ENCODE measurements around the gene CCDC85C.
"Not testable (repeated sequence)": the region's sequence is repeated elsewhere in the genome, so short reads cannot be mapped to it uniquely, and the experiment has no call there.

CCDC85C gene

GRCh38 chr14:99645545-99646505 is 41.8 kb upstream of the CCDC85C start:
- H3K9me3 ChIP-seq (ENCODE audit: low read depth, low read length): no peaks in the 10 kb centered on the region
- H3K36me3 ChIP-seq (ENCODE audit: insufficient read depth, low read length): no peaks in the 10 kb centered on the region
- no peak overlapping the region for H3K9ac ChIP-seq (ENCODE audit: insufficient read length)
- H3K4me3 ChIP-seq: no peak overlapping the region
- no peak for DNase-seq (ENCODE audit: low read depth, low spot score)
- no peak overlapping the region for H3K27ac ChIP-seq
- no peak for TF ChIP-seq EZH2 (IDR thresholded peaks at IDR 0.05)
- no peak for TF ChIP-seq FOXP2 (optimal IDR thresholded peaks at IDR 0.05; ENCODE audit: control extremely low read depth, extremely low read length, insufficient read depth)
- no peak for TF ChIP-seq POLR2AphosphoS5 (IDR thresholded peaks at IDR 0.05; ENCODE audit: borderline replicate concordance, low read depth, low read length)

- H3K4me3 ChIP-seq: no peak within 1 kb of the TSS
- no peak within 1 kb of the TSS for H3K27ac ChIP-seq
- TF ChIP-seq FOXP2 (optimal IDR thresholded peaks at IDR 0.05; ENCODE audit: control extremely low read depth, extremely low read length, insufficient read depth): no peak
- no peak for TF ChIP-seq POLR2AphosphoS5 (IDR thresholded peaks at IDR 0.05; ENCODE audit: borderline replicate concordance, low read depth, low read length)
- no peak for TF ChIP-seq EZH2 (IDR thresholded peaks at IDR 0.05)
- H3K9ac ChIP-seq (ENCODE audit: insufficient read length): no peak within 1 kb of the TSS
- no peak for DNase-seq (ENCODE audit: low read depth, low spot score)
- H3K36me3 ChIP-seq (ENCODE audit: insufficient read depth, low read length): no peaks in the 10 kb centered on the region
- no peaks in the 10 kb centered on the region for H3K9me3 ChIP-seq (ENCODE audit: low read depth, low read length)
These were observed 40.9 kb upstream of the CCDC85C start, which contains the start of gene HHIPL1 for GRCh38 chr14:99644723-99645544. Gene HHIPL1 (plus strand): TSS chr14:99645129. CDS start chr14:99645208, 79 bp downstream.

- no peak for DNase-seq (ENCODE audit: low read depth, low spot score)
- no peak overlapping the region for H3K4me3 ChIP-seq
- TF ChIP-seq EZH2 (IDR thresholded peaks at IDR 0.05) (no peak), POLR2AphosphoS5 (IDR thresholded peaks at IDR 0.05; ENCODE audit: borderline replicate concordance, low read depth, low read length) (no peak), FOXP2 (optimal IDR thresholded peaks at IDR 0.05; ENCODE audit: control extremely low read depth, extremely low read length, insufficient read depth) (no peak)
- H3K9ac ChIP-seq (ENCODE audit: insufficient read length): no peak overlapping the region
- H3K9me3 ChIP-seq (ENCODE audit: low read depth, low read length): no peaks in the 10 kb centered on the region
- H3K27ac ChIP-seq: no peak overlapping the region
- no peaks in the 10 kb centered on the region for H3K36me3 ChIP-seq (ENCODE audit: insufficient read depth, low read length)
These were observed 40.1 kb upstream of the CCDC85C start for GRCh38 chr14:99644035-99644587.

- Histone ChIP-seq H3K9me3 (ENCODE audit: low read depth, low read length) (no peaks in the 10 kb centered on the region), H3K9ac (ENCODE audit: insufficient read length) (no peak overlapping the region), H3K36me3 (ENCODE audit: insufficient read depth, low read length) (no peaks in the 10 kb centered on the region), H3K4me3 (no peak overlapping the region), H3K27ac (no peak overlapping the region)
- TF ChIP-seq FOXP2 (optimal IDR thresholded peaks at IDR 0.05; ENCODE audit: control extremely low read depth, extremely low read length, insufficient read depth): no peak
- no peak for TF ChIP-seq EZH2 (IDR thresholded peaks at IDR 0.05)
- no peak for TF ChIP-seq POLR2AphosphoS5 (IDR thresholded peaks at IDR 0.05; ENCODE audit: borderline replicate concordance, low read depth, low read length)
- DNase-seq (ENCODE audit: low read depth, low spot score): no peak
These were observed 39.3 kb upstream of the CCDC85C start for GRCh38 chr14:99643343-99643742.

- H3K4me3 ChIP-seq; H3K36me3 ChIP-seq (ENCODE audit: insufficient read depth, low read length); H3K9me3 ChIP-seq (ENCODE audit: low read depth, low read length); DNase-seq (ENCODE audit: low read depth, low spot score); H3K9ac ChIP-seq (ENCODE audit: insufficient read length); H3K27ac ChIP-seq: not testable (repeated sequence)
These were observed 38.8 kb upstream of the CCDC85C start for GRCh38 chr14:99642771-99643170.

- no peak for TF ChIP-seq POLR2AphosphoS5 (IDR thresholded peaks at IDR 0.05; ENCODE audit: borderline replicate concordance, low read depth, low read length)
- TF ChIP-seq FOXP2 (optimal IDR thresholded peaks at IDR 0.05; ENCODE audit: control extremely low read depth, extremely low read length, insufficient read depth): no peak
- TF ChIP-seq EZH2 (IDR thresholded peaks at IDR 0.05): no peak
- Histone ChIP-seq H3K36me3 (ENCODE audit: insufficient read depth, low read length) (no peaks in the 10 kb centered on the region), H3K9ac (ENCODE audit: insufficient read length) (no peak overlapping the region), H3K4me3 (no peak overlapping the region), H3K9me3 (ENCODE audit: low read depth, low read length) (no peaks in the 10 kb centered on the region), H3K27ac (no peak overlapping the region)
- no peak for DNase-seq (ENCODE audit: low read depth, low spot score)
These were observed 33.6 kb upstream of the CCDC85C start for GRCh38 chr14:99637624-99638023.

GRCh38 chr14:99636487-99636886 is 32.5 kb upstream of the CCDC85C start:
- H3K36me3 ChIP-seq (ENCODE audit: insufficient read depth, low read length): no peaks in the 10 kb centered on the region
- H3K9ac ChIP-seq (ENCODE audit: insufficient read length): no peak overlapping the region
- DNase-seq (ENCODE audit: low read depth, low spot score): no peak
- no peak overlapping the region for H3K4me3 ChIP-seq
- no peak overlapping the region for H3K27ac ChIP-seq
- no peaks in the 10 kb centered on the region for H3K9me3 ChIP-seq (ENCODE audit: low read depth, low read length)
- no peak for TF ChIP-seq EZH2 (IDR thresholded peaks at IDR 0.05)
- TF ChIP-seq FOXP2 (optimal IDR thresholded peaks at IDR 0.05; ENCODE audit: control extremely low read depth, extremely low read length, insufficient read depth): no peak
- no peak for TF ChIP-seq POLR2AphosphoS5 (IDR thresholded peaks at IDR 0.05; ENCODE audit: borderline replicate concordance, low read depth, low read length)

- Histone ChIP-seq H3K9ac (ENCODE audit: insufficient read length) (no peak overlapping the region), H3K27ac (no peak overlapping the region), H3K9me3 (ENCODE audit: low read depth, low read length) (no peaks in the 10 kb centered on the region), H3K36me3 (ENCODE audit: insufficient read depth, low read length) (no peaks in the 10 kb centered on the region), H3K4me3 (no peak overlapping the region)
- no peak for DNase-seq (ENCODE audit: low read depth, low spot score)
- TF ChIP-seq FOXP2 (optimal IDR thresholded peaks at IDR 0.05; ENCODE audit: control extremely low read depth, extremely low read length, insufficient read depth) (no peak), EZH2 (IDR thresholded peaks at IDR 0.05) (no peak), POLR2AphosphoS5 (IDR thresholded peaks at IDR 0.05; ENCODE audit: borderline replicate concordance, low read depth, low read length) (no peak)
These were observed 31.1 kb upstream of the CCDC85C start for GRCh38 chr14:99635116-99635515.

All from SK-N-MC (cell line).